LNCAP (cell line): Measurements from ENCODE around the gene KRT78.

Experiments used
- CTCF ChIP-seq: fragments of 450-650 bp; IDR thresholded peaks from 2 replicates; pipeline ENCODE4 v1.5.1; 2017; ENCODE audit warnings: mild to moderate bottlenecking

The KRT78 gene

GRCh38 chr12:52838609-52839435, 10.0 kb downstream of the KRT78 start:
- TF ChIP-seq CTCF: no peak

- no peak for TF ChIP-seq CTCF
These were observed 10.8 kb downstream of the KRT78 start for GRCh38 chr12:52837781-52838608.

- TF ChIP-seq CTCF: no peak
These were observed 11.4 kb downstream of the KRT78 start for GRCh38 chr12:52837413-52837741.

- TF ChIP-seq CTCF: no peak
These were observed 12.0 kb downstream of the KRT78 start for GRCh38 chr12:52836491-52837412.

- no peak for TF ChIP-seq CTCF
These were observed 12.7 kb downstream of the KRT78 start for GRCh38 chr12:52836042-52836466.

- TF ChIP-seq CTCF: no peak
These were observed 13.3 kb downstream of the KRT78 start for GRCh38 chr12:52835271-52836041.

- TF ChIP-seq CTCF: no peak
These were observed 14.1 kb downstream of the KRT78 start for GRCh38 chr12:52834727-52835001.
